Adrenal gland (tissue), 12 donors: ENCODE measurements around the gene COL23A1. TPM values are rescaled to one million over a fixed set of nuclear protein-coding genes. Genes with fewer than 3 reads are reported as not detected.

Experiments used
- DNase-seq, 7 donors: peaks; one replicate each; pipeline ENCODE4 v3.0.0-alpha.2; 2019 to 2020
- H3K27ac ChIP-seq, 5 donors: fragments of 200-600 bp; sonication (generic) in 4 of 5; 1 replicate in 3 of 5; 2 replicates in 2 of 5; pipeline versions ENCODE4 v1.5.1 to v1.8.0; 2016 to 2020; ENCODE audit warnings: mild to moderate bottlenecking in 1 of 5
- H3K27me3 ChIP-seq: fragments of 200-600 bp; 2 replicates; pipeline ENCODE4 v1.8.0; 2021
- H3K36me3 ChIP-seq, 2 donors: fragments of 200-600 bp; replicated peaks in 1 of 2; 1 replicate in 1 of 2; 2 replicates in 1 of 2; pipeline versions ENCODE4 v1.5.1 to v1.8.0; 2018 to 2022
- H3K4me1 ChIP-seq, 2 donors: fragments of 200-600 bp; replicated peaks in 1 of 2; 1 replicate in 1 of 2; 2 replicates in 1 of 2; pipeline versions ENCODE4 v1.5.1 to v1.8.0; 2018 to 2021
- H3K4me3 ChIP-seq, 4 donors: fragments of 200-600 bp; sonication (generic) in 3 of 4; one replicate each; pipeline ENCODE4 v1.5.1; 2016 to 2018
- H3K9me3 ChIP-seq, 3 donors: fragments of 200-600 bp; sonication (generic) in 1 of 3; replicated peaks in 1 of 3; 1 replicate in 2 of 3; 2 replicates in 1 of 3; pipeline versions ENCODE4 v1.5.1 to v1.8.0; 2016 to 2021
- POLR2A ChIP-seq, 2 donors: fragments of 450-650 bp; IDR thresholded peaks; one replicate each; pipeline ENCODE4 v1.6.1; 2017; ENCODE audit warnings: antibody characterized with exemption in 2 of 2, mild to moderate bottlenecking in 2 of 2, moderate library complexity in 1 of 2
- WGBS, 4 donors: extraction: QIAGEN DNeasy Blood & Tissue Kit in 2 of 4; methylation state at CpG; one replicate each; pipeline versions ENCODE4 v1.1.5 to v1.1.7; 2013 to 2017; 5-methylcytosine and 5-hydroxymethylcytosine counted together
- intact Hi-C, 2 donors: fragments of 100-400 bp; cut with DNase I; formaldehyde crosslinking; loops; one replicate each; pipeline versions ENCODE4 v1.14.1 to v1.15.0; 2022 to 2023
- polyA plus RNA-seq, 3 donors: library from polyadenylated mRNA; stranded (reverse); fragments of 200-250 nt in 2 of 3; fragments of 350-450 nt in 1 of 3; fragmentation: Illumina TruSeq in 1 of 3; extraction: RNeasy Lipid Tissue Mini Kit (QIAGEN cat#74804) in 1 of 3; gene quantifications; one replicate each; pipeline ENCODE4 v1.2.3, GENCODE V29; 2013 to 2014
- total RNA-seq, 9 donors: library from RNA; depleted of rRNA in 4 of 9; stranded (reverse); fragments of >200 nt in 4 of 9; fragments of 120-200 nt in 1 of 9; fragmentation: NEBNext Ultra II Directional in 1 of 9; extraction: Animal tissue kit (Norgen Biotek cat#: 25700) in 1 of 9; gene quantifications; one replicate each; pipeline versions ENCODE4 v1.1.0 to v1.2.4, GENCODE V29; 2013 to 2023
- TF ChIP-seq, protein P1 (sequence below), 6 experiments: fragments of 450-650 bp in 4 of 6; fragments of 200-600 bp in 2 of 6; sonication (generic) in 1 of 6; IDR thresholded peaks; 1 replicate in 5 of 6; 2 replicates in 1 of 6; pipeline versions ENCODE4 v1.5.1 to v1.8.0; 2016 to 2021; ENCODE audit warnings: antibody characterized with exemption in 6 of 6, mild to moderate bottlenecking in 2 of 6, moderate library complexity in 1 of 6
- donor health status: healthy with polysubstance abuse.
- donor health status: Bipolar disorder and iron deficiency.
- donor health status: DM: yes; HTN: yes; CAD: no.
- donor health status: DM: no; HTN: no; CAD: no.
- donor health status: DM: no; HTN: no; CAD: no.
- donor health status: DM: yes; HTN: yes; CAD: no.

COL23A1 gene
- total and polyA plus RNA-seq, 12 donors, result 0.09 to 4.4 (median 0.88) TPM

DNA sequence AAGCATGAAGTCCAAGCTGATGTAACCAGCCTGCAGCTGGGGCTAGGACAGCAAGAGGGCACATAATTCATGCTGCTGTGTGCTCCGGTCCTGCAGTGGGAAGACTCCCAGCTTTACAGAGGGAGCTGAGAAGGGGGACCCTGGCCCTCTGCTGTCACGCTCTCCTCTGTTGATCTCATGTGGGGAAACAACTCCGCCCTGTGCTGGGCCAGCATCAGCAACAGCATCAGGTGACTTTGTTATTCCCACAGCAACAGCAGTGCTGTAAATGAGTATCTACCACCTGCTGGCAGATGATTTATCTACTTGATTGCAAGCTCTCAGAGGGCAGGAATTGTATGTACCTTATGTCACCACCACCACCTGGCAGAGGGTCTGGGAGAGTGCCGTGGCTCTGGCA is 176.2 kb downstream of the COL23A1 start:
- intact Hi-C loops, result no loop called here
- TF ChIP-seq, protein P1, sequence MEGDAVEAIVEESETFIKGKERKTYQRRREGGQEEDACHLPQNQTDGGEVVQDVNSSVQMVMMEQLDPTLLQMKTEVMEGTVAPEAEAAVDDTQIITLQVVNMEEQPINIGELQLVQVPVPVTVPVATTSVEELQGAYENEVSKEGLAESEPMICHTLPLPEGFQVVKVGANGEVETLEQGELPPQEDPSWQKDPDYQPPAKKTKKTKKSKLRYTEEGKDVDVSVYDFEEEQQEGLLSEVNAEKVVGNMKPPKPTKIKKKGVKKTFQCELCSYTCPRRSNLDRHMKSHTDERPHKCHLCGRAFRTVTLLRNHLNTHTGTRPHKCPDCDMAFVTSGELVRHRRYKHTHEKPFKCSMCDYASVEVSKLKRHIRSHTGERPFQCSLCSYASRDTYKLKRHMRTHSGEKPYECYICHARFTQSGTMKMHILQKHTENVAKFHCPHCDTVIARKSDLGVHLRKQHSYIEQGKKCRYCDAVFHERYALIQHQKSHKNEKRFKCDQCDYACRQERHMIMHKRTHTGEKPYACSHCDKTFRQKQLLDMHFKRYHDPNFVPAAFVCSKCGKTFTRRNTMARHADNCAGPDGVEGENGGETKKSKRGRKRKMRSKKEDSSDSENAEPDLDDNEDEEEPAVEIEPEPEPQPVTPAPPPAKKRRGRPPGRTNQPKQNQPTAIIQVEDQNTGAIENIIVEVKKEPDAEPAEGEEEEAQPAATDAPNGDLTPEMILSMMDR (IDR thresholded peaks at IDR 0.05), result no peak
- no peak for TF ChIP-seq POLR2A (IDR thresholded peaks at IDR 0.05)
- WGBS, 4 donors, result 59 to 80% (median 68%) methylated on average over 4 of the region's 4 CpGs

GRCh38 chr5:178411083-178411482 is 179.1 kb downstream of the COL23A1 start:
- intact Hi-C loops, result no loop called here
- Histone ChIP-seq H3K4me1 (no peaks in the 10 kb centered on the region), H3K4me3 (no peak overlapping the region), H3K36me3 (no peaks in the 10 kb centered on the region), H3K9me3 (no peaks in the 10 kb centered on the region), H3K27me3 (no peaks in the 10 kb centered on the region), H3K27ac (no peak overlapping the region)
- 43 to 70% (median 59%) methylated on average over 2 of the region's 2 CpGs for WGBS, 4 donors
- no peak for DNase-seq
- TF ChIP-seq, protein P1 (IDR thresholded peaks at IDR 0.05), result no peak
- TF ChIP-seq POLR2A (IDR thresholded peaks at IDR 0.05), result no peak

More for the DNA sequence above, 176.2 kb downstream of the COL23A1 start:
- Histone ChIP-seq H3K9me3 (no peaks in the 10 kb centered on the region), H3K4me1 (no peaks in the 10 kb centered on the region), H3K4me3 (no peak overlapping the region), H3K36me3 (no peaks in the 10 kb centered on the region), H3K27me3 (no peaks in the 10 kb centered on the region), H3K27ac (no peak overlapping the region)
- peak in 1 of 7 donors; percentile 11 for DNase-seq

GRCh38 chr5:178407646-178408045 is 182.5 kb downstream of the COL23A1 start:
- intact Hi-C loops, result no loop called here
- TF ChIP-seq POLR2A (IDR thresholded peaks at IDR 0.05), result no peak
- TF ChIP-seq, protein P1 (IDR thresholded peaks at IDR 0.05), result no peak
- no peak overlapping the region for H3K27ac ChIP-seq
- DNase-seq, result no peak
- H3K4me1 ChIP-seq, result no peaks in the 10 kb centered on the region
- H3K27me3 ChIP-seq, result no peaks in the 10 kb centered on the region
- no peak overlapping the region for H3K4me3 ChIP-seq
- H3K36me3 ChIP-seq, result no peaks in the 10 kb centered on the region
- H3K9me3 ChIP-seq, result no peaks in the 10 kb centered on the region
- 81 to 92% (median 87%) methylated on average over 2 of the region's 2 CpGs for WGBS, 4 donors

DNA sequence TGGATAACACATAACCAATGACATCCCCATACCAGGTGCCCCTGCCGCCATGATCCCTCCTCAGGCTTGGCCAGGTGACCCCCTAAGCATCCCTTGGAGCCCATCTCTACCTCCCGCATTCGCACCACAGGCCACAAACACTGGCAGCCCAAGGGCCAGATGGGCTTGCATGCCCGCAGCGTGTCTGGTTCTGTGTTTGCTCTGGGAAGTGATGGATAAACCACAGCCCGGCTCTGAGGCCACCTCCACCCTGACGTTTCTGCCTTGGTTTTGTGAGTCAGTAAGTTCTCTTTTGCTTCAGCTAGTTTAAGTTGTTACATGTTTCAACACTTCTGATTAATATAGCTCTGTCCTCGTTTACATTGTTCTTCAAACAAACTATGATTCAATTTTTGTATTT is 185.2 kb downstream of the COL23A1 start:
- TF ChIP-seq POLR2A (IDR thresholded peaks at IDR 0.05), result no peak
- TF ChIP-seq, protein P1 (IDR thresholded peaks at IDR 0.05), result no peak
- Histone ChIP-seq H3K4me1 (no peaks in the 10 kb centered on the region), H3K27me3 (no peaks in the 10 kb centered on the region), H3K27ac (no peak overlapping the region), H3K9me3 (no peaks in the 10 kb centered on the region), H3K36me3 (no peaks in the 10 kb centered on the region), H3K4me3 (no peak overlapping the region)
- DNase-seq, result no peak
- WGBS, 4 donors, result 66 to 84% (median 72%) methylated on average over 8 of the region's 8 CpGs
- intact Hi-C loops, result no loop called here
